Spinal cord (tissue), 10 donors: ENCODE results near the gene MVK. TPM values are rescaled to one million over a fixed set of nuclear protein-coding genes. Genes with fewer than 3 reads are reported as not detected.

Source experiments
- DNase-seq, 6 donors: peaks; one replicate each; pipeline versions ENCODE4 v3.0.0 to v3.0.0-alpha.2; 2013 to 2015; ENCODE audit warnings: low spot score in 6 of 6, low read depth in 4 of 6
- H3K27ac ChIP-seq: one replicate; pipeline ENCODE4 v1.5.1; 2013; ENCODE audit warnings: low read depth, low read length, control low read depth
- H3K27me3 ChIP-seq: one replicate; pipeline ENCODE4 v1.6.1; 2013; ENCODE audit warnings: low read length; ENCODE audit not compliant: control insufficient read depth, insufficient read depth
- H3K36me3 ChIP-seq: one replicate; pipeline ENCODE4 v1.6.1; 2013; ENCODE audit warnings: low read length; ENCODE audit not compliant: control insufficient read depth, insufficient read depth
- H3K4me1 ChIP-seq: one replicate; pipeline ENCODE4 v1.6.1; 2013; ENCODE audit warnings: low read length; ENCODE audit not compliant: control insufficient read depth, insufficient read depth
- H3K4me3 ChIP-seq: one replicate; pipeline ENCODE4 v1.5.1; 2013; ENCODE audit warnings: low read depth, low read length, control low read depth
- H3K9me3 ChIP-seq: one replicate; pipeline ENCODE4 v1.6.1; 2013; ENCODE audit warnings: low read length; ENCODE audit not compliant: control insufficient read depth, insufficient read depth
- WGBS: methylation state at CpG from one replicate; pipeline ENCODE4 v1.1.5; 2013; ENCODE audit warnings: missing lambda C conversion rate; ENCODE audit not compliant: insufficient coverage; 5-methylcytosine and 5-hydroxymethylcytosine counted together
- polyA plus RNA-seq, 2 donors: library from polyadenylated mRNA; unstranded; fragments of 120-200 nt; gene quantifications; one replicate each; pipeline ENCODE4 v1.2.1, GENCODE V29; 2013; ENCODE audit not compliant: insufficient read length in 2 of 2
- total RNA-seq, 2 donors: library from RNA; depleted of rRNA in 1 of 2; stranded (reverse); fragments of 120-200 nt in 1 of 2; fragments of >200 nt in 1 of 2; gene quantifications; one replicate each; pipeline versions ENCODE4 v1.2.3 to v1.2.4, GENCODE V29; 2013 to 2014
- donor health status: healthy.

The MVK gene
- total and polyA plus RNA-seq, 4 donors, result 19.4 to 35.8 (median 25.6) TPM

- DNase-seq, result no peak
- H3K4me3 ChIP-seq, result no peak overlapping the region
- H3K27ac ChIP-seq, result no peak overlapping the region
- H3K27me3 ChIP-seq, result peaks cover under 1% of the 10 kb centered on the region
- peaks cover 16% of the 10 kb centered on the region for H3K36me3 ChIP-seq
- no peaks in the 10 kb centered on the region for H3K4me1 ChIP-seq
- 90% methylated on average over 6 of the region's 6 CpGs for WGBS
- H3K9me3 ChIP-seq, result no peaks in the 10 kb centered on the region
These were observed 30.7 kb upstream of the MVK start for GRCh38 chr12:109542876-109543275.

GRCh38 chr12:109544955-109545531 is 28.6 kb upstream of the MVK start:
- H3K27me3 ChIP-seq, result peaks cover 11% of the 10 kb centered on the region
- no peak overlapping the region for H3K4me3 ChIP-seq
- H3K27ac ChIP-seq, result no peak overlapping the region
- DNase-seq, result no peak
- WGBS, result 78% methylated on average over 5 of the region's 7 CpGs
- peaks cover 13% of the 10 kb centered on the region for H3K36me3 ChIP-seq
- no peaks in the 10 kb centered on the region for H3K9me3 ChIP-seq
- H3K4me1 ChIP-seq, result peaks cover 4% of the 10 kb centered on the region

- Histone ChIP-seq H3K36me3 (peaks cover 13% of the 10 kb centered on the region), H3K27me3 (peaks cover 19% of the 10 kb centered on the region), H3K4me1 (peaks cover 9% of the 10 kb centered on the region), H3K27ac (no peak overlapping the region), H3K9me3 (no peaks in the 10 kb centered on the region), H3K4me3 (no peak overlapping the region)
- WGBS, result 83% methylated on average over 5 of the region's 5 CpGs
- DNase-seq, result no peak
These were observed 27.8 kb upstream of the MVK start for GRCh38 chr12:109545826-109546225.

GRCh38 chr12:109547286-109547685 is 26.3 kb upstream of the MVK start:
- no peak for DNase-seq
- Histone ChIP-seq H3K36me3 (peaks cover 9% of the 10 kb centered on the region), H3K27me3 (peaks cover 22% of the 10 kb centered on the region), H3K4me3 (no peak overlapping the region), H3K27ac (no peak overlapping the region), H3K4me1 (peaks cover 9% of the 10 kb centered on the region), H3K9me3 (no peaks in the 10 kb centered on the region)
- WGBS, result 88% methylated on average over 13 of the region's 18 CpGs

GRCh38 chr12:109548258-109548657 is 25.3 kb upstream of the MVK start:
- Histone ChIP-seq H3K4me3 (no peak overlapping the region), H3K27ac (no peak overlapping the region), H3K36me3 (peaks cover 7% of the 10 kb centered on the region), H3K4me1 (peaks cover 9% of the 10 kb centered on the region), H3K9me3 (no peaks in the 10 kb centered on the region), H3K27me3 (peaks cover 22% of the 10 kb centered on the region)
- 86% methylated on average over 4 of the region's 4 CpGs for WGBS
- DNase-seq, result no peak

GRCh38 chr12:109549613-109550270 is 23.9 kb upstream of the MVK start:
- Histone ChIP-seq H3K27me3 (peaks cover 24% of the 10 kb centered on the region), H3K4me3 (no peak overlapping the region), H3K9me3 (no peaks in the 10 kb centered on the region), H3K27ac (no peak overlapping the region), H3K4me1 (peaks cover 16% of the 10 kb centered on the region), H3K36me3 (peaks cover 2% of the 10 kb centered on the region)
- 30% methylated on average over 6 of the region's 15 CpGs for WGBS
- peak in 1 of 6 donors; percentile 54 for DNase-seq

- 52% methylated on average over 6 of the region's 12 CpGs for WGBS
- Histone ChIP-seq H3K9me3 (no peaks in the 10 kb centered on the region), H3K4me3 (no peak overlapping the region), H3K27ac (no peak overlapping the region), H3K36me3 (no peaks in the 10 kb centered on the region), H3K4me1 (peaks cover 16% of the 10 kb centered on the region), H3K27me3 (peaks cover 24% of the 10 kb centered on the region)
- no peak for DNase-seq
These were observed 23.3 kb upstream of the MVK start for GRCh38 chr12:109550281-109550680.

GRCh38 chr12:109551108-109551507 is 22.5 kb upstream of the MVK start:
- 97% methylated on average over 4 of the region's 6 CpGs for WGBS

GRCh38 chr12:109552971-109553370 is 20.6 kb upstream of the MVK start:
- Histone ChIP-seq H3K9me3 (no peaks in the 10 kb centered on the region), H3K27me3 (peaks cover 22% of the 10 kb centered on the region), H3K27ac (no peak overlapping the region), H3K36me3 (peaks cover 9% of the 10 kb centered on the region), H3K4me3 (no peak overlapping the region), H3K4me1 (peaks cover 24% of the 10 kb centered on the region)
- DNase-seq, result no peak
- 59% methylated on average over 3 of the region's 4 CpGs for WGBS

More at GRCh38 chr12:109551108-109551507, 22.5 kb upstream of the MVK start:
- Histone ChIP-seq H3K9me3 (no peaks in the 10 kb centered on the region), H3K4me1 (peaks cover 21% of the 10 kb centered on the region), H3K27me3 (peaks cover 24% of the 10 kb centered on the region), H3K4me3 (no peak overlapping the region), H3K36me3 (no peaks in the 10 kb centered on the region), H3K27ac (no peak overlapping the region)
- no peak for DNase-seq

GRCh38 chr12:109553483-109553882 is 20.1 kb upstream of the MVK start:
- peaks cover 14% of the 10 kb centered on the region for H3K36me3 ChIP-seq
- H3K9me3 ChIP-seq, result no peaks in the 10 kb centered on the region
- H3K27me3 ChIP-seq, result peaks cover 18% of the 10 kb centered on the region
- no peak overlapping the region for H3K27ac ChIP-seq
- H3K4me3 ChIP-seq, result no peak overlapping the region
- no peak for DNase-seq
- peaks cover 24% of the 10 kb centered on the region for H3K4me1 ChIP-seq
- 55% methylated on average over 5 of the region's 7 CpGs for WGBS
